ENCODE results near the gene ATP2C2.
"Not testable (repeated sequence)": the region's sequence is repeated elsewhere in the genome, so short reads cannot be mapped to it uniquely, and the experiment has no call there.

Gene ATP2C2, protein sequence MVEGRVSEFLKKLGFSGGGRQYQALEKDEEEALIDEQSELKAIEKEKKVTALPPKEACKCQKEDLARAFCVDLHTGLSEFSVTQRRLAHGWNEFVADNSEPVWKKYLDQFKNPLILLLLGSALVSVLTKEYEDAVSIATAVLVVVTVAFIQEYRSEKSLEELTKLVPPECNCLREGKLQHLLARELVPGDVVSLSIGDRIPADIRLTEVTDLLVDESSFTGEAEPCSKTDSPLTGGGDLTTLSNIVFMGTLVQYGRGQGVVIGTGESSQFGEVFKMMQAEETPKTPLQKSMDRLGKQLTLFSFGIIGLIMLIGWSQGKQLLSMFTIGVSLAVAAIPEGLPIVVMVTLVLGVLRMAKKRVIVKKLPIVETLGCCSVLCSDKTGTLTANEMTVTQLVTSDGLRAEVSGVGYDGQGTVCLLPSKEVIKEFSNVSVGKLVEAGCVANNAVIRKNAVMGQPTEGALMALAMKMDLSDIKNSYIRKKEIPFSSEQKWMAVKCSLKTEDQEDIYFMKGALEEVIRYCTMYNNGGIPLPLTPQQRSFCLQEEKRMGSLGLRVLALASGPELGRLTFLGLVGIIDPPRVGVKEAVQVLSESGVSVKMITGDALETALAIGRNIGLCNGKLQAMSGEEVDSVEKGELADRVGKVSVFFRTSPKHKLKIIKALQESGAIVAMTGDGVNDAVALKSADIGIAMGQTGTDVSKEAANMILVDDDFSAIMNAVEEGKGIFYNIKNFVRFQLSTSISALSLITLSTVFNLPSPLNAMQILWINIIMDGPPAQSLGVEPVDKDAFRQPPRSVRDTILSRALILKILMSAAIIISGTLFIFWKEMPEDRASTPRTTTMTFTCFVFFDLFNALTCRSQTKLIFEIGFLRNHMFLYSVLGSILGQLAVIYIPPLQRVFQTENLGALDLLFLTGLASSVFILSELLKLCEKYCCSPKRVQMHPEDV

GRCh38 chr16:84368308-84368996, at the start of gene ATP2C2:
TSS of gene ATP2C2 (plus strand) at chr16:84368538. CDS start at chr16:84368616, 78 bp downstream.
- DNase-seq, result no peak

- no peak for DNase-seq
Observed at GRCh38 chr16:84319146-84319760, 49.1 kb upstream of the ATP2C2 start.

DNA sequence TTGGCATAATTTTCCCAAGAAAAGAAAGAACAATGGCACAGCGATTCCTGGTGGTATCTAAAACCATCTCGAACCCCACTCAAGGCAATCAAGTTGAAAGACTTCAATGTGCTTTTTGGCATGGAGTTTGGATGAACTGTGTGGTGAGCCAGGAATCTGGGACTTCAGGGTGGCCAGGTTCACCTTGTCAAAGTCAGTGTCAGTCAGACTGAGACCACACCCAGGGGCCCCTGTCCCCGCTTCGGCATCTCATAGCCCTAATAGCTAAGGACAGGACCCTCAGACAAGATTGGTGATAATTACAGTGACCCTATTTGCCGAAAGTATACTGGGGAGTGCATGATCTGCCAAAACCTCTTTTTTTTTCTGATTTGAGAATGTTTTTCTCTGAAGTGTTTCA, 47.8 kb upstream of the ATP2C2 start:
- DNase-seq, result no peak

GRCh38 chr16:84321932-84322331, 46.4 kb upstream of the ATP2C2 start:
- DNase-seq, result no peak

- no peak for DNase-seq
Observed at GRCh38 chr16:84322749-84323148, 45.6 kb upstream of the ATP2C2 start.

- DNase-seq, result no peak
Observed at GRCh38 chr16:84323606-84324005, 44.7 kb upstream of the ATP2C2 start.

GRCh38 chr16:84324434-84325262, 43.7 kb upstream of the ATP2C2 start:
- DNase-seq, result no peak

GRCh38 chr16:84326545-84326944, 41.8 kb upstream of the ATP2C2 start:
- no peak for DNase-seq

GRCh38 chr16:84327926-84328505, 40.3 kb upstream of the ATP2C2 start:
- no peak for DNase-seq

- no peak for DNase-seq
Observed at GRCh38 chr16:84329016-84329415, 39.3 kb upstream of the ATP2C2 start.

- DNase-seq, result no peak
Observed at GRCh38 chr16:84329843-84330684, 38.3 kb upstream of the ATP2C2 start.

- no peak for DNase-seq
Observed at GRCh38 chr16:84330685-84331050, 37.7 kb upstream of the ATP2C2 start.

GRCh38 chr16:84331998-84332780, 36.1 kb upstream of the ATP2C2 start:
- DNase-seq, result no peak

DNA sequence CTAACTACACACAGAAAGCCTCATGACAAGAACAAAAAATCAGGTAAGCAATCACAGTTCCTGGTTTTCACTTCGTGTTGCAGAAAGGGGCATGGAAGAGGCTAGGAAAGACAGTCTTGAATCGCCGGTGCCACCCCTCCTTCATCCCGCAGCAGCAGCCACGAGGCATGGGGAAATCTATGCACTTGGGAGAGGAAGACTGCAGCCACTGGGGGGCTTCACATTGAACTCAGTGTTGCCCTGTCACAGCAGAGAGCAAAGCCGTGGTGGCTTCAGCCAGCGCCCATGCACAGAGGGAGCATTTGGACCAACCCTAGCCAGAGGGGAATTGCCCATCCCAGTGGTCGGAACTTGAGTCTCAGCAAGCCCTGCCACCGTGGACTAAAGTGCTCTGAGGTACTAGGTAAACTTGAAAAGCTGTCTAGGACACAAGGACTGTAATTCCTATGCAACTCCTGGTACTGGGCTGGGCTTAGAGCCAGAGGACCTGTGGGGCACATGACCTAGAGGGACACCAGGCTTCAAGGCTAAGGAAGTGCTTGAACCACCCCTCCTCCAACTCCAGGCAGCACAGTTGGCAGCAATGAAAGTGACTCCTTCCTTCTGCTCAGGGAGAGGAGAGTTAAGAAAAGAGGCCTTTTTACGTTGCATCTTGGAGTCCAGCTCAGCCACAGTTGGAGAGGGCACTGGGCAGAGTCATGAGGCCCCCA, 35.2 kb upstream of the ATP2C2 start:
- no peak for DNase-seq

GRCh38 chr16:84334058-84334457, 34.3 kb upstream of the ATP2C2 start:
- no peak for DNase-seq

DNA sequence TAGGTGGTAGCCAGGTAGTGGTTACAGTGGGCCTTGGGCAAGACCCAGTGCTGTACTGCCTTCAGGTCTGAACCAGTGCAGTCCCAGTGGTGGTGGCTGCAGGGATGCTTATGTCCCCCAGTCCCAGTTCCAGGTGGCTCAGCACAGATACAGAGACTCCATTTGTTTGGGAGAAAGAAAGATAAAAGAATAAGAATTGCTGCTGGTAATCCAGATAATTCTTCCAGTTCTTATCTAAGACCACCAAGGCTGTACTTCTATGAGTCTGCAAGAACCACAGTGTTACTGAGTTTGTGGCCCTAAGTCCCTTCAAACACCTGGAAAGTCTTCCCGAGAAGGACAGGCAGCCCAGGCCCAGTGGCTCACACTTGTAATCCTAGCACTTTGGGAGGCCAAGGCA, 33.9 kb upstream of the ATP2C2 start:
- no peak for DNase-seq

GRCh38 chr16:84337236-84337635, 31.1 kb upstream of the ATP2C2 start:
- not testable (repeated sequence) for DNase-seq

- DNase-seq, result no peak
Observed at GRCh38 chr16:84339311-84339710, 29.0 kb upstream of the ATP2C2 start.

GRCh38 chr16:84339766-84340165, 28.6 kb upstream of the ATP2C2 start:
- no peak for DNase-seq

Data from NCI-H2227 treated with DMSO at 0.1 percent for 48 hours (cell line).